ENCODE results near the gene GLYATL1.
A peak's percentile ranks its signal among the peaks of the same experiment; 100 is the strongest.

GLYATL1 gene

DNA sequence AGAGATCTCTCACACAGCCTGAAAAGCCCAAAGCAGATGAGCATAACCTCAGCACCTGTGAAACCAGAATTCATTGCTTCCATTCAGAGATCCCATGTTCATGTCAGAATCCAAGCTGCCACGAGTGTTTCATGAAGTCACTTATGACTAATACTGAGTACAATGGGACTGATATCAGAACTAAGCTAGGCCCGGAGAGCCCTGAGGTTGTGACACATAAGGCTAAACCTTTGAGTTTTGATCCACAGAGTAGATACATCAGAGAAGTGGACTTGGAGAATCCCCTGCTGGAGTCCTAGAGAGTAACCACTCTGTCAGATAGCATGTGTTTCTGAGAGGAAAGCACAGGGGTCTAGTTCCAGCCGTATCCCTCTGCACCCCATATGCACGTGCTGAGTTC lies 890 bp upstream of the GLYATL1 start:
- DNase-seq (ENCODE audit: low read depth, low spot score), result no peak
- Histone ChIP-seq H3K4me3 (ENCODE audit: insufficient read length, low read depth) (no peak overlapping the region), H3K9ac (ENCODE audit: insufficient read length, low read depth) (no peak overlapping the region), H3K9me3 (ENCODE audit: insufficient read depth, low read length) (no peaks in the 10 kb centered on the region), H3K36me3 (ENCODE audit: insufficient read depth, insufficient read length, low read length) (no peaks in the 10 kb centered on the region), H3K4me1 (ENCODE audit: insufficient read depth, insufficient read length) (no peaks in the 10 kb centered on the region), H3K27me3 (ENCODE audit: insufficient read depth, insufficient read length) (no peaks in the 10 kb centered on the region)
- TF ChIP-seq SUZ12 (IDR thresholded peaks at IDR 0.05; ENCODE audit: extremely low read depth, insufficient read depth, insufficient read length), result no peak
- no peak for TF ChIP-seq ZNF274 (IDR thresholded peaks at IDR 0.05; ENCODE audit: low read depth, low read length)
- TF ChIP-seq YY1 (IDR thresholded peaks at IDR 0.05; ENCODE audit: insufficient read depth, insufficient read length), result no peak

DNA sequence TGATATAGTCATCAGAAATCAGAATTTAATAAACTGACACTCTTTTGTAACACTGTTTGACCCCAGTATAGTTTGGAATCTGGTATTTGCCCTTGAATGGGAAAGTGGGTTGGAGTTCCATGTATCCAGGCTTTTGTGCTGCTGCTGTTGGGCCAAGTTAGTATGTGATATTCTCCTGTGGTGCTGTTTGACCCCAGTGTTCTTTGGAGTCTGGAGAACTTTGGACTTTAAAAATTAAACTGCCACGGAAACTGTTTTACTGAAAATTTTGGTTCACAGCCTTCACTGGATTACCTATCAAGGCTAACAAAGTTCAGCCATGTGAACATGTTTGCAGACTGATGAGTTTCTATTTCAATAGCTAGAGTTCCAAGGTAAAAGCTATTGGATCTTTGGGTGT lies 740 bp downstream of the GLYATL1 start:
- no peak overlapping the region for H3K9ac ChIP-seq (ENCODE audit: insufficient read length, low read depth)
- H3K9me3 ChIP-seq (ENCODE audit: insufficient read depth, low read length), result no peaks in the 10 kb centered on the region
- TF ChIP-seq SUZ12 (IDR thresholded peaks at IDR 0.05; ENCODE audit: extremely low read depth, insufficient read depth, insufficient read length), result no peak
- DNase-seq (ENCODE audit: low read depth, low spot score), result no peak
- H3K36me3 ChIP-seq (ENCODE audit: insufficient read depth, insufficient read length, low read length), result no peaks in the 10 kb centered on the region
- no peaks in the 10 kb centered on the region for H3K4me1 ChIP-seq (ENCODE audit: insufficient read depth, insufficient read length)
- H3K27me3 ChIP-seq (ENCODE audit: insufficient read depth, insufficient read length), result no peaks in the 10 kb centered on the region
- H3K4me3 ChIP-seq (ENCODE audit: insufficient read length, low read depth), result no peak overlapping the region

- H3K9me3 ChIP-seq (ENCODE audit: insufficient read depth, low read length), result no peaks in the 10 kb centered on the region
- H3K27me3 ChIP-seq (ENCODE audit: insufficient read depth, insufficient read length), result no peaks in the 10 kb centered on the region
- no peak for DNase-seq (ENCODE audit: low read depth, low spot score)
- TF ChIP-seq ZNF274 (IDR thresholded peaks at IDR 0.05; ENCODE audit: low read depth, low read length), result no peak
- no peak for TF ChIP-seq YY1 (IDR thresholded peaks at IDR 0.05; ENCODE audit: insufficient read depth, insufficient read length)
- no peak for TF ChIP-seq SUZ12 (IDR thresholded peaks at IDR 0.05; ENCODE audit: extremely low read depth, insufficient read depth, insufficient read length)
- no peaks in the 10 kb centered on the region for H3K4me1 ChIP-seq (ENCODE audit: insufficient read depth, insufficient read length)
- no peak overlapping the region for H3K9ac ChIP-seq (ENCODE audit: insufficient read length, low read depth)
- H3K36me3 ChIP-seq (ENCODE audit: insufficient read depth, insufficient read length, low read length), result no peaks in the 10 kb centered on the region
- no peak overlapping the region for H3K4me3 ChIP-seq (ENCODE audit: insufficient read length, low read depth)
Measured at GRCh38 chr11:58941838-58942237, 2.5 kb downstream of the GLYATL1 start.

GRCh38 chr11:58945663-58946062 lies 6.4 kb downstream of the GLYATL1 start:
- H3K9ac ChIP-seq (ENCODE audit: insufficient read length, low read depth), result no peak overlapping the region
- TF ChIP-seq YY1 (IDR thresholded peaks at IDR 0.05; ENCODE audit: insufficient read depth, insufficient read length), result no peak
- TF ChIP-seq ZNF274 (IDR thresholded peaks at IDR 0.05; ENCODE audit: low read depth, low read length), result no peak
- TF ChIP-seq SUZ12 (IDR thresholded peaks at IDR 0.05; ENCODE audit: extremely low read depth, insufficient read depth, insufficient read length), result no peak
- no peak for DNase-seq (ENCODE audit: low read depth, low spot score)
- no peaks in the 10 kb centered on the region for H3K36me3 ChIP-seq (ENCODE audit: insufficient read depth, insufficient read length, low read length)
- H3K4me1 ChIP-seq (ENCODE audit: insufficient read depth, insufficient read length), result no peaks in the 10 kb centered on the region
- no peaks in the 10 kb centered on the region for H3K9me3 ChIP-seq (ENCODE audit: insufficient read depth, low read length)
- H3K4me3 ChIP-seq (ENCODE audit: insufficient read length, low read depth), result no peak overlapping the region
- no peaks in the 10 kb centered on the region for H3K27me3 ChIP-seq (ENCODE audit: insufficient read depth, insufficient read length)

DNA sequence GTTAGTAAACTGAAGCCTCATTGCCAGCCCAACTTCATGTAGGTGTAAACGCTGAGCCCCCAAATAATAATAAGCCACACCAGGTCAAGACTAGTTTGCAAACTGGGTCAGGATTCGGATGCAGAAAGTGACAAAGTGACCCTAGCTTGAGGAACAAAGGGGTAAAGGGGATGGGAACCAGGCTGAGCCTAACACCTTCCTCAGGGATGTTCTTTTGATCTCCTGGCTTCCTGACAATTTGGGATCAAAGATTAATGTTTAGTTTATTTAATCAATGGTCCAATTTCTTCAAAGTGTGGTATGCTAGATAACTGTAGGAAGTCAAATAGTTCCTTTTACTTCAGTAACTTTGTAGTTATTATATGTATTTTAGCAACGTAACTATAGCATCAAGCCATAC lies 9.9 kb downstream of the GLYATL1 start:
- TF ChIP-seq SUZ12 (IDR thresholded peaks at IDR 0.05; ENCODE audit: extremely low read depth, insufficient read depth, insufficient read length) (no peak), YY1 (IDR thresholded peaks at IDR 0.05; ENCODE audit: insufficient read depth, insufficient read length) (no peak), ZNF274 (IDR thresholded peaks at IDR 0.05; ENCODE audit: low read depth, low read length) (no peak)
- no peaks in the 10 kb centered on the region for H3K36me3 ChIP-seq (ENCODE audit: insufficient read depth, insufficient read length, low read length)
- no peaks in the 10 kb centered on the region for H3K4me1 ChIP-seq (ENCODE audit: insufficient read depth, insufficient read length)
- H3K9me3 ChIP-seq (ENCODE audit: insufficient read depth, low read length), result no peaks in the 10 kb centered on the region
- H3K27me3 ChIP-seq (ENCODE audit: insufficient read depth, insufficient read length), result no peaks in the 10 kb centered on the region
- H3K9ac ChIP-seq (ENCODE audit: insufficient read length, low read depth), result no peak overlapping the region
- no peak for DNase-seq (ENCODE audit: low read depth, low spot score)
- H3K4me3 ChIP-seq (ENCODE audit: insufficient read length, low read depth), result no peak overlapping the region

- Histone ChIP-seq H3K4me1 (ENCODE audit: insufficient read depth, insufficient read length) (no peaks in the 10 kb centered on the region), H3K9ac (ENCODE audit: insufficient read length, low read depth) (no peak overlapping the region), H3K36me3 (ENCODE audit: insufficient read depth, insufficient read length, low read length) (no peaks in the 10 kb centered on the region), H3K4me3 (ENCODE audit: insufficient read length, low read depth) (no peak overlapping the region), H3K9me3 (ENCODE audit: insufficient read depth, low read length) (no peaks in the 10 kb centered on the region), H3K27me3 (ENCODE audit: insufficient read depth, insufficient read length) (no peaks in the 10 kb centered on the region)
- DNase-seq (ENCODE audit: low read depth, low spot score), result no peak
- TF ChIP-seq ZNF274 (IDR thresholded peaks at IDR 0.05; ENCODE audit: low read depth, low read length), result no peak
- no peak for TF ChIP-seq YY1 (IDR thresholded peaks at IDR 0.05; ENCODE audit: insufficient read depth, insufficient read length)
- TF ChIP-seq SUZ12 (IDR thresholded peaks at IDR 0.05; ENCODE audit: extremely low read depth, insufficient read depth, insufficient read length), result no peak
Measured at GRCh38 chr11:58957922-58958321, 18.6 kb downstream of the GLYATL1 start.

GRCh38 chr11:58958500-58958899 lies 19.2 kb downstream of the GLYATL1 start:
- TF ChIP-seq YY1 (IDR thresholded peaks at IDR 0.05; ENCODE audit: insufficient read depth, insufficient read length) (no peak), ZNF274 (IDR thresholded peaks at IDR 0.05; ENCODE audit: low read depth, low read length) (no peak), SUZ12 (IDR thresholded peaks at IDR 0.05; ENCODE audit: extremely low read depth, insufficient read depth, insufficient read length) (no peak)
- Histone ChIP-seq H3K4me3 (ENCODE audit: insufficient read length, low read depth) (no peak overlapping the region), H3K36me3 (ENCODE audit: insufficient read depth, insufficient read length, low read length) (no peaks in the 10 kb centered on the region), H3K9me3 (ENCODE audit: insufficient read depth, low read length) (no peaks in the 10 kb centered on the region; the same call in 1 of the 2 replicates), H3K4me1 (ENCODE audit: insufficient read depth, insufficient read length) (no peaks in the 10 kb centered on the region), H3K9ac (ENCODE audit: insufficient read length, low read depth) (no peak overlapping the region), H3K27me3 (ENCODE audit: insufficient read depth, insufficient read length) (no peaks in the 10 kb centered on the region)
- peak; percentile 20 for DNase-seq (ENCODE audit: low read depth, low spot score)

Measured in NT2/D1 (cell line).